ENCODE results near the gene MYG1.
"Not testable (repeated sequence)": the region's sequence is repeated elsewhere in the genome, so short reads cannot be mapped to it uniquely, and the experiment has no call there.

The MYG1 gene

DNA sequence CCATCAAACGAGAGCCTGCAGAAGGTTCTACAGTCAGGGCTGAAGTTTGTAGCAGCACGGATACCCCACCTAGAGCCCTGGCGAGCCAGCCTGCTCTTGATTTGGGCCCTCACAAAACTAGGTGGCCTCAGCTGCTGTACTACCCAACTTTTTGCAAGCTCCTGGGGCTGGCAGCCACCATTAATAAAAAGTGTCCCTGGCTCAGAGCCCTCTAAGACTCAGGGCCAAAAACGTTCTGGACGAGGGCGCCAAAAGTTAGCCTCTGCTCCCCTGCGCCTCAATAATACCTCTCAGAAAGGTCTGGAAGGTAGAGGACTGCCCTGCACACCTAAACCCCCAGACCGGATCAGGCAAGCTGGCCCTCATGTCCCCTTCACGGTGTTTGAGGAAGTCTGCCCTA, 13.0 kb upstream of the MYG1 start:
- DNase-seq (ENCODE audit: low read depth) = no peak

- no peak for DNase-seq (ENCODE audit: low read depth)
These were observed 11.7 kb upstream of the MYG1 start for GRCh38 chr12:53287741-53288216.

- DNase-seq (ENCODE audit: low read depth) = no peak
These were observed 11.2 kb upstream of the MYG1 start for GRCh38 chr12:53288322-53288721.

GRCh38 chr12:53289891-53290290, 9.6 kb upstream of the MYG1 start:
- DNase-seq (ENCODE audit: low read depth) = no peak

GRCh38 chr12:53290661-53291060, 8.8 kb upstream of the MYG1 start:
- DNase-seq (ENCODE audit: low read depth) = no peak

DNA sequence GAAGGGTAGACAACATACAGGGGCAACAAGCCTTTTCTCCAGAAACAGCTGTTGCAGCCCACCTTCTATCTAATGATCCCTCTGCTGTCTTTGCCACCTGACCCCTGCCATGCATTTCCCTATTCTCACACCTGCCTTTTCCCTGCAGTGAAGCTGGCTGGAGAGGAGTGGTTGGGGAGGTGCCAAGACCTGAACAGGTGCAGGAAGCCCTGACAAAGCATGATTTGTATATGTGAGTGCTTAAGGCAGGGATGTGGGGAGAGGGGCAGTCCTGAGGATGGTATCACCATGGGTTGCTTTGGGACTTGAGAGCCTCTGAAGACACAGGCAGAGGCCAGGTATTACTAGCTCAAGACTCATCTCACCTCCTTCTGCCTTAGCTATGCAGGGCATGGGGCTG, 7.1 kb upstream of the MYG1 start:
- DNase-seq (ENCODE audit: low read depth) = no peak

- DNase-seq (ENCODE audit: low read depth) = peak; percentile 73
These were observed 4.2 kb upstream of the MYG1 start, which contains the start of gene PFDN5 for GRCh38 chr12:53295070-53295890. Gene PFDN5, plus strand, starts transcription at chr12:53295542. Its CDS starts 26 bp downstream, at chr12:53295568.

GRCh38 chr12:53295891-53296219, 3.6 kb upstream of the MYG1 start:
- no peak for DNase-seq (ENCODE audit: low read depth)

GRCh38 chr12:53297106-53297505, 2.4 kb upstream of the MYG1 start:
- not testable (repeated sequence) for DNase-seq (ENCODE audit: low read depth)

DNA sequence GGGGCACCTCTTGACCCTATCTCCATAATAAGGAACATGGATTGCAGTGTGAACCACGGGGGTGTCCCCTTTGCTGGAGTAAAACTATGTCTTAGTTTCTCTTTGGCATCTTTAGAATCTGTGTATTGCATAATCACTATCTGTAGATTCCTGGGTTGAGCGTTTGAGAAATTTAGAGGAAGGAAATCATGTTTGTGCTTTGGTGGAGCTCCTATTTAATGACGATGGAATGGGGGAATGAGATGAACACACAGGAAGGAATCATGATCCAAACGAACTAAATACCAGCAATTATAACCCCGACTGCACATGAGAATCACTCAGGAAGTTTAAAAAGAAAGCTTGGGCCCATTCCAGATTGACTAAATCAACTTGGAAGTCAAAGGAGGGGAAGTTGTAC, 1.3 kb upstream of the MYG1 start:
- DNase-seq (ENCODE audit: low read depth) = peak; percentile 76

GRCh38 chr12:53299101-53299453, 418 bp upstream of the MYG1 start:
- DNase-seq (ENCODE audit: low read depth) = peak; percentile 38

- peak; percentile 31 for DNase-seq (ENCODE audit: low read depth)
These were observed 692 bp downstream of the MYG1 start for GRCh38 chr12:53300187-53300586.

DNA sequence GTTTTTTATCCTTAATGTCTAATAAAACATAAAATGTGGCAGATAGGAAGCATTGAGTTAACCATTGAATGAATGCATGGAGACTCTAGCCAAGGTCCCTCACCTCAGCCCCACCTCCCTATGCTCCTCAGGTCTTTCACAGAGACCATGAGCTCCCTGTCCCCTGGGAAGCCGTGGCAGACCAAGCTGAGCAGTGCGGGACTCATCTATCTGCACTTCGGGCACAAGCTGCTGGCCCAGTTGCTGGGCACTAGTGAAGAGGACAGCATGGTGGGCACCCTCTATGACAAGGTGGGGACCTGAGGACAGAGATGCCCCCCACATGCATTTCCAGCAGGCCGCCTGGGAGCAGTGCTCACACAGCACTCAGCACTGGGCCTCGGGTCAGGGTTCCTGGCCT, 3.4 kb downstream of the MYG1 start:
- DNase-seq (ENCODE audit: low read depth) = no peak

GRCh38 chr12:53306826-53307225, 7.3 kb downstream of the MYG1 start:
- DNase-seq (ENCODE audit: low read depth) = no peak

GRCh38 chr12:53308276-53308675, 8.8 kb downstream of the MYG1 start:
- no peak for DNase-seq (ENCODE audit: low read depth)

- no peak for DNase-seq (ENCODE audit: low read depth)
These were observed 14.5 kb downstream of the MYG1 start for GRCh38 chr12:53313996-53314395.

- DNase-seq (ENCODE audit: low read depth) = no peak
These were observed 21.1 kb downstream of the MYG1 start for GRCh38 chr12:53320352-53321195.

DNA sequence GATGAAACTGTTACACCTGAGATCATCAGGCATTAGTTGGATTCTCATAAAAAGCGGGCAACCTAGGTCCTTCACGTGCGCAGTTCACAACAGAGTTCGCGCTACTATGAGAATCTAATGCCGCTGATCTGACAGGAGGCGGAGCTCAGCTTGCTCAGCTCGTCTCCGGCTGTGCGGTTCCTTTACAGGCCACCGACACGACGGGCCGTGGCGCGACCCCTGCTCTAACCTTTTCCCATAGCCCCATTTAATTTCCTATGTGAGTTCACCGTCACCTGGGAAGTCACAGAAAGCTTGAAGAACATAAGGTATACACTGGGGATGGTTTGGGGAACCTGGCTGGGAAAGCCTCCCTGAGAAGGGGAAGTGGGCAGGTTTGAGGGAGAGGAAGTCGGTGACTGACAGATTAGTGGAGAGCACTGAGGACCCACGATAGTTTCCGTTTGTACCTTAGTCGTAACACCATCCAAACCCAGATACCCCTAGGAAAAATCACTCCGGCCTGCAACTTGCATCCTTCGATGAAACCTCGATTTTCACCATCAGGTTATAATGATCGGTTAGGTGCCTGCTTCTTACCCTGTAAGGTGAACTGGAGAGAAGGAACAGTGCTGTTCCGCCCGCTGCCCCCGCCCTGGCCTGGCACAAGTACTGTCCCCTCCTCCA, 24.8 kb downstream of the MYG1 start:
- no peak for DNase-seq (ENCODE audit: low read depth)

- no peak for DNase-seq (ENCODE audit: low read depth)
These were observed 25.4 kb downstream of the MYG1 start for GRCh38 chr12:53324779-53325510.

DNA sequence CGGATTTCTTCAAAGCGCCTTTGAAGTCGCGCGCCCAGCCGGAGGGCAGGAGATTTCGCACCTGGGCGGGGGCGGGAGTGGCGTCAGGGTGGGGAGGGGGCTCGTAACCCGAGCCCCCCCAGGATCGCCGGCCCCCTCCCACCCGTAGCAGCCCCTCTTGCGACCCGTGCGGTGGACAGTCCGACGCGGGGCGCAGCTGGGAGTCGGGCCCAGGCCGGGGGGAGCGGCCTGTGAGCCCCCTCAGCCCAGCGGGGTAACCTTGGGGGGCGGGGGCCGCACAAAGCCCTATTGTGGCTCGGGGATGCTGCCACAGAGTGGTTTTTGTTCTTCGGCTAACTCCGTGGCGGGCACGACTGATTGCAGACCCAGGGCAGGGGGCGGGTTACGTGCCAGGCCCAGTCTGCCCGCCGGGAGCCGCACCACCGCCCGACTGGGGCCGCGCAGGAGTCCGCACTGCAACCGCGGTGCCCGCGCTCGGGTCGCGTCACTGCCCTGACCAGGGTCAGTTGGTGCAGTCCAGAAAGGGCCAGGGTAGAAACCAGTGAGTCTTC, 26.1 kb downstream of the MYG1 start:
- no peak for DNase-seq (ENCODE audit: low read depth)

GRCh38 chr12:53326460-53327185, 27.1 kb downstream of the MYG1 start:
- DNase-seq (ENCODE audit: low read depth) = no peak
